CD4-positive, alpha-beta T cell treated with Interleukin-10 for 1 hour (primary cell): ENCODE measurements around the gene TRPM2.
"Not testable (repeated sequence)": the region's sequence is repeated elsewhere in the genome, so short reads cannot be mapped to it uniquely, and the experiment has no call there.

Experiments used
- DNase-seq: peaks from one replicate; pipeline ENCODE4 v3.0.0-alpha.2; 2020

TRPM2 gene

GRCh38 chr21:44375761-44376241, 22.4 kb downstream of the TRPM2 start:
- no peak for DNase-seq

- DNase-seq, result no peak
These were observed 23.2 kb downstream of the TRPM2 start for GRCh38 chr21:44376606-44377005.

- DNase-seq, result no peak
These were observed 23.9 kb downstream of the TRPM2 start for GRCh38 chr21:44377201-44377921.

- no peak for DNase-seq
These were observed 24.7 kb downstream of the TRPM2 start for GRCh38 chr21:44377922-44378645.

- DNase-seq, result no peak
These were observed 25.5 kb downstream of the TRPM2 start for GRCh38 chr21:44378646-44379514.

GRCh38 chr21:44379515-44379848, 26.1 kb downstream of the TRPM2 start:
- DNase-seq, result no peak

GRCh38 chr21:44379991-44380865, 26.8 kb downstream of the TRPM2 start:
- no peak for DNase-seq

- no peak for DNase-seq
These were observed 27.5 kb downstream of the TRPM2 start for GRCh38 chr21:44380876-44381275.

GRCh38 chr21:44381874-44382273, 28.5 kb downstream of the TRPM2 start:
- DNase-seq, result no peak

GRCh38 chr21:44382536-44382935, 29.1 kb downstream of the TRPM2 start:
- no peak for DNase-seq

- no peak for DNase-seq
These were observed 29.8 kb downstream of the TRPM2 start for GRCh38 chr21:44383216-44383615.

- DNase-seq, result no peak
These were observed 31.5 kb downstream of the TRPM2 start for GRCh38 chr21:44384968-44385367.

GRCh38 chr21:44389335-44389734, 35.9 kb downstream of the TRPM2 start:
- DNase-seq, result no peak

GRCh38 chr21:44390886-44391285, 37.5 kb downstream of the TRPM2 start:
- no peak for DNase-seq

GRCh38 chr21:44391345-44392091, 38.1 kb downstream of the TRPM2 start:
- DNase-seq, result no peak

GRCh38 chr21:44392185-44392584, 38.8 kb downstream of the TRPM2 start:
- no peak for DNase-seq

GRCh38 chr21:44392916-44393315, 39.5 kb downstream of the TRPM2 start:
- DNase-seq, result no peak

GRCh38 chr21:44394733-44395132, 41.3 kb downstream of the TRPM2 start:
- DNase-seq, result no peak

GRCh38 chr21:44395260-44395659, 41.8 kb downstream of the TRPM2 start:
- no peak for DNase-seq

GRCh38 chr21:44396803-44397202, 43.4 kb downstream of the TRPM2 start:
- not testable (repeated sequence) for DNase-seq

- no peak for DNase-seq
These were observed 44.1 kb downstream of the TRPM2 start for GRCh38 chr21:44397431-44398031.
